HG03060 (cell line): ENCODE results near the gene LCOR.
"Not testable (repeated sequence)": the region's sequence is repeated elsewhere in the genome, so short reads cannot be mapped to it uniquely, and the experiment has no call there.

Experiments used
- ATAC-seq: cut with Tn5 transposase; IDR thresholded peaks from one replicate; pipeline ENCODE4 v1.9.1; 2021; ENCODE audit warnings: low read depth, moderate number of reproducible peaks; ENCODE audit not compliant: unreplicated experiment

Gene LCOR

DNA sequence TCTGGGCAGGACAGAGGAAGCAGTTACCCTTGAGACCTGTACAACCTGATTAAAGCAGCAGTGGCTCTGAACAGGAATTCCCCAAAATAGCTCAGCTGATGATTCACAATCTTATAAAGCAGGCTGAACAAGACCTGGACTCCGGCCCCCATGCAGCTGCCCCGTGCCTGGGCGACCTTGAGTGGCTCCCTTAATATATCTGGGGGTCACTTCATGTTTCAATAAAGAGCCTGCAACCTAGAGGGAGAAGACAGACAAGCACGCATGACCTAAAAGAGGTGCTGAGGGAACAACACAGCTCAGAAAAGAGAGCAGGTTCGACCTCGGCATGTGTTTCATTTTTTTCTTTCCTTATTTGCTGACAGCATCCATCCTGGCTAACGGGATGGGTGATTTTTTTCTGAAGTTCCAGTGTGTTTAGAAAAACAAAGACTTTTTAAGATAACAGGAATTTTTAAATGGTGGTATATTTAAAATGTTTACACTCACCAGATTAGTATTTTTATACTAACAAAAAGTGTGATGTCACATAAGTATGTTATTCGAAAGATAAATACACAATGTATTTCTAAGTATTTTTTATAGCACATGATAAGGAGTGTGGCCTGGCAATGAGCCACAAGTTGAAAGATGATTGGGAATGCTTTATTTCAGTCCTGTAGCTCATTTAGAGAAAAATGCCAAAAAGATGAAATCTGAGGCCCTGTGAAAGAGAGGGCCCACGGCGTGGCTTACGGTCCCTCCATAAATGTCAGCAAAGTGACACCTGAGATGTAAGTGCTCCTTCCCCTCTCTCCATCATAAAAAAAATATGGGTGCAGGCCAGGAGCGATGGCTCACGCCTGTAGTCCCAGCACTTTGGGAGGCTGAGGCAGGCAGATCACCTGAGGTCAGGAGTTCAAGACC, 192.3 kb downstream of the LCOR start:
- no peak for ATAC-seq

DNA sequence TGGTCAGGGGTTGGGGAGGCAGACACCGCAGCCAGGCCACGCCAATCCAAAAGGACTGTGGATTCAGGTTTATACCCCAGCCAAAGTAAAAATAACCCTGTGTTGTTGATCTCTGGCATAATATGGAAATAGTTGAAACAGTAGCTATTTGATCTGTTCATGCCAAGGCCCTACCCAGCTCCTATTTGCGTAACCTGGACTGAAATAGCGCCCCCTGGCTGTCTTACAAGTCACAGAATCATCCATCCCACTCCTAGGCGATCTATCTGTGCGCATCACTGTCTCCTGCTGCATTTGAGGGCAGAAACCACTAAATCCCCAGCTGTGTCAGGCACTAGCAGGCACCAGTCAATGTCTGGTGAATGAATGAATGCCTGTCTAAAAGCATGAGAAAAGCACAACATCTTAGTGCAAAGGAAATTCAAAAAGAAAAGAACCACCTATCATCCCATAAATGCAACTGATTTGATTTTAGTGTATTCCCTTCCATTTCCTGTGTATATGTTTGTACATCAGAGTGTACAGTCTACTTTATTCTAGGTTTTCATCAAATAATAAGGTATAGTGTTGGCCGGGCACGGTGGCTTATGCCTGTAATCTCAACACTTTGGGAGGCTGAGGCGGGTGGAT, 193.6 kb downstream of the LCOR start:
- no peak for ATAC-seq

DNA sequence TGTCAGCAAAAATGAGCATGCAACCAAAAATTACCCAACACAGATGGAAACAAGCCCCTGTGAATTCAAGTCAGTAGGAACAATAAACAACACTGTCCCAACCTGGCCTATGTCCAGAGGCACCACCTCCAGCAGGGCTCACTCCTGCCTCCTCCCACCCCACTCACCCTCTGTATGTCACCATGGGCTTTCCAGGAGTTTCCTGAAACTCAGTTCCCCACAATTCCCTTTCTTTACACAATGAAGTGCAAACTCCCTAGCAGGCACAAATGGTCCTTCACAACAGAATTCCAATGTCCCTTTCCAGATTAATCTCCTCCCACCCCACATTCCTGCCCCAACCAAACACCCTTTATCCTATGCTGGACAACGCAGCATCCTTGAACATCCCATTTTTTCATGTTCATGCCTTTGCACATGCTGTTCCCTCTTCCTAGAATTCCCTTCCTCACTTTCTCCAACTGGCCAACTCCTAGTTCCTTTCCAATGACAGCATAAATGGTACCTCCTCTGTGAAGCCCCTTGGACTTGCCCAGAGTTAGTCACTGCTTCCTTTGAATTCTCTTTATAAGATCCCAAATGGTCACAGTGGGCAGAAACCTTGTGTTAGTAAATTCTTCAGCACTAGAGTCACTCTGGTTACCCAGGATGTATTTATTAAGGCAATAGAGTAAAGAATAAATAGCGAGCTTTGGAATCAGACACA, 196.2 kb downstream of the LCOR start:
- no peak for ATAC-seq

DNA sequence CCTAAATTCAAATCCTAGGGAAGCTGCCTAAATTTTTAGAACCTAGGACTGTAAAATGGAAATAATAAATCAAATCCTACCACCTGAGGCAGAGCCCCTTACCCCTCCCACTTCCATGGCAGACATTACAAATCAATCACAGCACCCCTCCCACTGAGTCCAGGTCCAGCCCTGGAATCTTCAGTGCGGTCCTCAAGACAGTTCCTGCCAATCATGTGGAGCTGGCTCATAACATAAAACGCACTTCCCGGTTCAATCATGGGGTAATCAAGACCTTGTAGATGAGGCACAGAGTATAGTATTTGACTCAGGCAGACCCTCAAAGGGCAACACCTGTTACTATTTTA, 196.7 kb downstream of the LCOR start:
- no peak for ATAC-seq

DNA sequence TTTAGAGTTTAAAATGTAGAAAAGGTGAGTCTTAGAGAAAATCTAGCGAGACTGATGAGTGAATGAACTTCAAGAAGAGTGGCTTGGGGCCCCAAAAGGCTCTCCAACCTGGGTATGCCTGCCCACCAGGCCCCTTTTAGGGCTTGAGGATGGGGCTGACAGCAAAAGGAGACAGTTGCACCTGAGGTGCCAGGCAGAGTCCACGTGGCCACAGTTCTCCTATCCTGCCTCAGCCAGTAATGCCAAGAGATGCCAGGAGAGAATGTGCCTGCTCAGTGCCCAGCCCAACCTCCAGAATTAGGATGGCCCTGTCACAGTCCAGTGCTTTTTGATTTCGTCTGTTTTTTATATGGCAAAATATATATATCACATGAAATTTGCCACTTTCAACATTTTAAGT, 197.2 kb downstream of the LCOR start:
- no peak for ATAC-seq

DNA sequence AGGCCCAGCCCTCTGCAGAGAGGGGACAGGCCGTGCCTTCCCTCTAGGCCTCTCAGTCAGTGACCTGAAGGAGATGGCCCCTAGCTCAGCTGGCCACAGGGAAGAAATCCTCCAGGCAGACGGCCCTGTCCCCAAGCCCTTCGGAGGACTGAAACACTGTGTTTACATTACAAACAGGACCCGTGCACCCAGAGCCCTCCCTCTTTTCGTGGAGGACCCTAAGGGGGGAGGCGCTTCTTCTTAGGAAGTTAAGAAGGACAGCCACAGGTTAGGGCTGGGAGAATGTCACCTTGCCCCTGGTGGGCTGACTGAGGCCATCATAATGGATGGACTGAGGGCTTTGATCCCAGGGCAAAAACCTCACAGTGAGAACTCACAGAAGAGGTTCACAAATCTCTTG, 198.8 kb downstream of the LCOR start:
- ATAC-seq = no peak

DNA sequence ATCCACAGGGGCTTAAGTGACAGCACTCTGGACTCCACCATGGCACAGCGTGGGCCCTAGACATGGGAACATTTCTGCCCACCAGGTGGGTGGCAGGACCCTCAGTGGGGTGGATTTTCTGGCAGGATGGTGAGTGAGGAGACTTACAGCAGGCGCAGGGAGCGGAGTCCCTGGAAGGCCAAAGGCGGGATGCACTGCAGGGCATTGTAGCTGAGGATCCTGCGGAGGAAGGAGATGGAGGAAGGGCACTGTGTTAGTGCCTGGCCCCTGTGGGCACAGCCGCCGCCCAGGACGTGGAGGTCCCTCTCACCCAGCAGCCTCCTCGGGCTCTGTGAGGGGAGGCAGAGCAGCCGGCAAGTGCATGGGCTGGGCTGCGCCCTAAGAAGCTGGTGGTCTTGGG, 199.4 kb downstream of the LCOR start:
- ATAC-seq = no peak

DNA sequence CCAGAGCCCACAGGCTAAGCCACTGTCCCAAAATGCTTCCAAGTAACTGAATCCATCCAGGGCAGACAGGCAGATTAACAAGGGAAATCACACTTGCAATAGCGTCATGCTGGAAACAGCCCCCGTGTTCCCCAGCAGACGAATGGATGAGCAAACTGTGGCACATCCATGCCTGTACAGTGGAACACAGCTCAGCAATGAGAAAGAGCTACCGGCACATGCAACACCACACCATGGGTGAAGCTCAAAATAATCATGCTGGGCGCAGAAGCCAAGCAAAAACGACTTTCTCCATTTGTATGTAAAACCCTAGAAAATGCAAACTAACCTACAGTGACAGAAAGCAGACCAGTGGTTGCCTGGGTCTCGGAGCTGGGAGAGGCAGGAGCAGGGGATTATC, 200.5 kb downstream of the LCOR start:
- no peak for ATAC-seq

DNA sequence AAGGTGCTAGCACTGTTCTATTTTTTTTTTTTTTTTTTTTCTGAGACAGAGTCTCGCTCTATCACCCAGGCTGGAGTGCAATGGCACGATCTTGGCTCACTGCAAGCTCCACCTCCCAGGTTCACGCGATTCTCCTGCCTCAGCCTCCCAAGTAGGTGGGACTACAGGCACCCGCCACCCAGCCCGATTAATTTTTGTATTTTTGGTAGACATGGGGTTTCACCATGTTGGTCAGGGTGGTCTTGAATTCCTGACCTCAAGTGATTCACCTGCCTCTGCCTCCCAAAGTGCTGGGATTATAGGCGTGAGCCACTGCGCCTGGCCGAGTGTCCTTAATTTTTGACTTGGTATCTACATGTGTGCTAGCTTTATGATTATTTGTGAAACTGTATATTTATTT, 201.7 kb downstream of the LCOR start:
- ATAC-seq = not testable (repeated sequence)

DNA sequence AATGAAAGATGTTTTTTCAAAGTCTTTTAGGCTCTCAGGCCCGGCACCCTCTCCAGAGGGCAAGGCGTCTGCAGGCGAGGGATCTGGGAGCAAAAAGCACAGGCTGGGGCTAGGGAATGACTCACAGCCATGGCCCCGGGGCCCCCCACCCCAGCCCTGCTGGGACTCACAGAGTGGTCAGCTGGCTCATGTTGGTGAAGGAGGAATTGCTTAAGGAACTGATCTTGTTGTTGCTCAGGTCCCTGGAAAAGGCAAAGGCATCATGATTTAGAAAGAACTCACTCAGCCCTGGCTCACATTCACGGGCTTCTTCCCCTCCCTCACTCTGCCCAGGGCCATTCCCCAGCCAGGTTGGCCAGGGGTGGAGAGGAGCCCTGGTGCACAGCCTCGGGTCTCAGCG, 202.2 kb downstream of the LCOR start:
- no peak for ATAC-seq

DNA sequence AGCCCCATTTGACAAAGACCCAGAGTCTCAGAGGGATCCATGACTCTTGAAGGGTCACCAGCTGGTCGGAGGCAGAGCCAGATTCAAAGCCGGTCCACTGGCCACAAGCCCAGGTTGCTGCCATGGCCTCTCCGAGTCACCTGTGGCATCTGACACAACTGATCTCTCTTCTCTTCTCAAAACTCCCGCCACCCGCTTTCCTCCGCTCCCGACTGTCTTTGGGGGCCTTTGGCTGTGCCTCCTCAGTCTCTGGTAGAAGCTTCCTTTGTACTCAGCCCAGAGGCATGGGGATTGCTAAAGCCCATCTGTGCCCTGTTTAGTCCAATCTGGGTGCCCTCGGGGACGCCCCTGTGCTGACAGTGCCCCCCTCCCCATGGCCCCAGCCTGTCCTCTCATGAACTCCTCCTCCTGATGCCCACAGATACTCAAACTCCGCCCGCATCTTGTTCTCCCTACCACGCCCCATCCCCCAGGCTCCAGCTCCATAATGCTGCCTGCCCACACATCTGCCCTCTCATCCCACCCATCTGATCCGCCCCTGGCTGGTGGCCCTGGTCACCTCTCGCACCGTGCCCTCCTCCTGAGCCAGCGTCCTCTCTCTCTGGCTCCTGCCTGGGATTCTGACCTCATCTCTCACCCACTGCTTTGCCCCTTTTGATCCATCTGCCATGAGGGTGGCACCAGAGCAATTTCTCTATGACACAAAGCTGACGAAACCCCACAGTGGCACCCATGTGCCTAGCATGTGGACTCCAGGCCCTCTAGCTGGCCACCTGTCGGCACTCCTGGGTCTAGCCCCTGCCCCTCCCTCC, 203.1 kb downstream of the LCOR start:
- no peak for ATAC-seq

DNA sequence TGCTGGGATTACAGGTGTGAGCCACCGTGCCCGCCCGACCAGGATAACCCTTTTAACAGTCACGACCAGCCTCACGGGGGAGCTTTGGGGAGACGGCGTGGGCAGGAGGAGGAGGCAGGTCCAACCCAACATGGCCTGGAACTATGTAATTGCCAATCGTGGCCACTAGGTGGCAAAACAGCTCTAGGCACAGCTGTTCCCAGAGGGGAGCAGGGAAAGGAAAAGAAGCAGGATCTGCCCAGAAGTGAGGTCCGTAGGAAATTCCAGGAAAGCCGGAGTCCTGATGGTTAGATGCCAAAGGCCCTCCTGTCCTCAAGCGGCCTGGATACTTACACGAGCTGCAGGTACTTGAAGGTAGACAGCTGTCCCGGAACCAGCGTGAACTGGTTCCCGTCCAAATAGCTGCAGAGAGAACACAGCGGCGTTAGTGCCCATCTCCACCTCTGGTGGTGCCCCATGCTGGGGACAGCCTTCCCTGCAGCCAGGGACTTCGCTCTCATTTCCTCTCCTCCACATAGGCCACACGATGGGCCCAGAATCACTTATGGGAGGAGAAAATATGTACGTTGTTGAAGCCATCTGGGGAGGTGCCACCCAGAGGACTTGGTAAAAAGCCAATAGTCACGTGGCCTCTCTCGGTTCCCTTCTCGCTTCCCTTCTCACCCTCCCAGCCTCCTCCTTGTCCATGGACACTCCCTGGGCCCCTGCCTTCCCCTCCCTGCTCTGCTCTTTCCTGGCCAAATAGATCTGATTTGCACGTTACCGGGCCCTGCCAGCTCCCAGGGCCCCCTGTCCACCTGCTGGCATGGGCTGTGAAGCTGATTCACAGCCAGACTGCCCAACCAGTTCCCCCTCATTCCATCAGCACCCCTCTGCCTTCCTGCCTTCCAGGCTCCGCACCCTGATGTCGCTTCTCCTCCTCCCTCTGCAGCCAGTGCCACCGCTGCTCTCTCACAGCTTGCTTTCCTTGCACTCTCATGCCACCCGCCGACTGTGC, 205.6 kb downstream of the LCOR start:
- no peak for ATAC-seq

DNA sequence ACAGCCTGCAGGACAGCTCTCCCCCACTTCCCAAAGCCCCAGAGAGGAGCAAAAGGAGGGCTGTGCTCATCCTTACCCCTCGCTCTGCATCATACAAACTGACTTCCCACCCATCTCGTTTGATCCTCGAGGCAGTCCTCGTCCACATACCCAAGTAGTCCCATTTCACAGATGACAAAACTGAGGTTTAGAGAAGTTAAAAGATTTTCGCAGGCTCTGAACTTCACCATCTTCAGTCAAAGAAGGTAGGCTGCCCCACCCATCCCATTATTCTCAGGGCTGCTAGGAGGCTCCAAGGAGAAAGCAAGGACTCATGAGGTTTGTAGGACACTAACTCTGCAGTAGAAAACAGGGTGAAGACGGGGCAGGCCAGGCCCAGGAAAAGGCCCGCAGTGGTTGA, 206.6 kb downstream of the LCOR start:
- no peak for ATAC-seq

DNA sequence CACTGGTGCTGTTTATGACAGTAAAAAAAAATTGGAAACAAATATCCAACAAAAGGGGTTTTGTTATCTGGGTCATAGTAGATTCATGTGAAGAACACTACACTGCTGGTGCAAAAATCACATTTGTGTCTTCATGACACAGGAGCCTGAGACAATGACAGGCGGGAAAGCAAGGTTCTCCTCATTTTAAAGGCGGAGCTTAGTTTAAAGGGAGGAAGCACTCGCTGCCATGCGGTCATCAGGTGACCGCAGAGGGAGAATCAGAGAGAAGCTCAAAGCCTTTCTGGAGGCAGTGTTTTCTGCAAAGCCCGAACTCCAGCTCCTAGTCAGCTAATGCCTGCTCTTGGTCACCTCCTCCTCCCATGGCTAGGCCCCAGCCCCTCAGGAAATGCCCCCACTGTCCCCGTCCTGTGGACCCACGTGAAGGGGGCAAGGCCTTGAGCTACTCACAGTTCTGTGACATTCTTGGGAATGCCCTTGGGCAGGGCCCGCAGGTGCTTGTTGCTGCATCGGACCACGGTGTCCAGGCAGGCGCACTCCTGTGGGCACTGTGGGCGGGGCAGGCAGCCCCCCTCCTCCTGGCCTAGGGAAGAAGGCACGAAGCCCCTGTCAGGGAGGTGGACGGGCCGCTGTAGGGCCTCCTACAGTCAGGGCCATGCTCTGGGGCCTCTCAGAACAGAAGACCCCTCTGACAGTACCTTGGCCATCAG, 207.6 kb downstream of the LCOR start:
- no peak for ATAC-seq

DNA sequence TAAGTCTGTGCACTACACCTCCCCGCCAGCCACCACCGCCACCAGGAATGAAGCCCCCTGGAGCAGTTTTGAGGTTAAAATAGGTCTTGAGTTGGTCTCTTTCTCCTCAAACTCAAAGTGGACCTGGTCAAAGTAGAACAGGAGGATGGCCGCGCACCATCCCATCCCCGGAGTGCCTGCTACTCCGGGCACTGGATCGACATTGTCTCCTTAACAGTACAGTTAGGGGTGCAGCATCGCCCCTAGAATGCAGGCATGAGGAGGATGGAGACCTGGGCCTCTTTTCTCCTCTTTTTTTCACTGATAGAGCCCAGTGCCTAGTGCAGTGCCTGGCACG, 208.1 kb downstream of the LCOR start:
- no peak for ATAC-seq

DNA sequence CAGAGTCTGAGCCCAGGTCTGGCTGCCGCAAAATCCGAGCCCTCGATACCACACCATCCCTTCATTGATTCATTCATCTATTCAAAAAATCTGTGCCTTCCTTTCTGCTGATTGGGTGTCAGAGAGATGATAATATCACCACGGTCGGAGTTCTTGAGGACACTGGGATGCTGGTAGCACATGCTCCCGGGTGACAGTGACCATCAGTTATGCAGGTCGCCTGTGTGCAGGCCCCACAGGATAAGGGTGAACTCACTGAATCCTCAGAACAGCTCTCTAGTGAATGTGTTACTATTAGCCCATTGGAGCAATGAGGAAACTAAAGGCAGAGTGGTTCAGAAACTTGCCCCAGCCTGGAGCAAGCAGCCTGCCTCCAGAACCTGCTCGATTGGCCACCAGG, 208.6 kb downstream of the LCOR start:
- ATAC-seq = no peak

DNA sequence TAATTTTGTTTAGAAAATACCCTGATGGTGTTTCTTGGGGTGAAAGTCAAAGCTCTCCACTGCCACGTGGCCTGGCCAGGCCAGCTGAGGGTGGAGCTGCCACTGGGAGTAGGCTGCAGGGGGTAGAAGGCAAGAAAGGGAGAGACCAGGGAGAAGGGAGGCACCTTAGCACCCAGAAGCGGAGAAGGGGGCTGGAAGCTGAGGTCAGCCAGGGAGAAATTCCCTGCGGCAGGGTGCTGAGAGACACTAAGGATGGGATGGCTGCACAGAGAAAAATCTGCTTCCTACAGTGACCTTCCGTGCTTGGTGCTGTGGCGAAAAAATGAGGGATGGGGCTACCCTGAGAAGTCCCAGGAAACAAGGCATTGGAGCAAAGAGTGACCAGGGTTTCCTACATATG, 210.0 kb downstream of the LCOR start:
- ATAC-seq = no peak

DNA sequence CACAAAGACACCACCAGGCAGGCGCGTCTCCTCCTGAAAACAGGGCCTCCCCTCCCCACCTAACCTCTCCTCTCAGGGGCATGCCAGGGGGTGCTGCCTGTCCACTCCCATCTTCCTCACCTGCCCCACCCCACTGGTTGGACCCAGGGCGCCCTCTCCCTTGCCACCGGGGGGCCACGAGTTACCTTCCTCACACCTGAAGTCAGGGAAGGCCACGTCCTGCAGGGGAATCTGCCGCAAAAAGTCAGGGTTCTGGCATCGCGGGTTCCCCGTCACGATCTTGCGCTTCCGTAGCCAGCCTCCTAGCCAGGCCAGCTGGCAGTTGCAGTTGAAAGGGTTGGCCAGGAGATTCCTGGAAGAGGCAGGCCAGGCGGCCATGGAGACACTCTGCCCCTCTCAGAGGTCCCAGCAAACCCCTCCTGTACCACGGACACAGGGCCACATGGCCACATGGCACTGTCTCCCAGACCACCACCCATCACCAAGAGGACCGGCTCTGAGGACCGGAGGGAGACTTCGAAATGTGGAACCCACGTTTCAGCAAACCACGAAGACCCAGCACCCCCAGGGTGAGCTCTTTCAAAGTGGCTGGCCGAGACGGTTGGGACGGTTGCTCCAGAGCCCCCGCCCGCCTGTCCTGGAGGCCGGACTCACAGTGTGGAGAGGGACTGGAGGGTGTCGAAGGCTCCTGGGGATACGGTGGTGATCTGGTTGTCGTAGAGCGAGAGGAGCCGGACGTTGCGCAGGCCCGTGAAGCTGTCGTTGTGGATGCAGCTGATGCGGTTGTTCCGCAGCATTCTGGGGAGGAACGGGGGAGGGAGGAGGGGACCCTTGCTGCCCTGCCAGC, 210.8 kb downstream of the LCOR start:
- ATAC-seq = no peak

DNA sequence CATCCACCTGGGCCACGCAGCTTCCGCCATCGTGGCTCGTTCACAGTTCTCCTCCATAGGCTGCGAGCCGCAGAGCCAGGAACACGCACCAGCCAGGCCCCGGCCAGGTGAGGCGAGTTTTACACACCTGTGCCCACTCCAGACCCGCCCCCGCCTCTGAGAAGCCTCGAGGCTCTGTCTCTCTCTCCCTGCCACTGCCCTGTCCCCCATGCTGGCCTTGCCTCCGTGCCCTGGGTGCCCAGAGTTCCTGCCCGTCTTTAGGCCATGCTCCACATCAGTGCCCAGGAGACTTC, 211.4 kb downstream of the LCOR start:
- ATAC-seq = no peak
